Activated T-helper 17 cell treated with anti-CD3 and anti-CD28 coated beads, Interleukin-2, amount 50 U/mL, for 72 hours (primary cell): ENCODE measurements around the gene ABHD17A. TPM values are rescaled to one million over a fixed set of nuclear protein-coding genes. Genes with fewer than 3 reads are reported as not detected.

Experiments
- ATAC-seq: fragments of 150-1000 bp; cut with Tn5 transposase; replicated peaks from 2 replicates; pipeline ENCODE4 v1.10.0; 2021; ENCODE audit warnings: mild to moderate bottlenecking, moderate library complexity
- H3K27ac Mint-ChIP-seq: one replicate; pipeline ENCODE4 v1.8.0; 2022; ENCODE audit warnings: mixed read lengths
- H3K27me3 Mint-ChIP-seq: one replicate; pipeline ENCODE4 v1.8.0; 2022; ENCODE audit warnings: mixed read lengths
- H3K36me3 Mint-ChIP-seq: one replicate; pipeline ENCODE4 v1.8.0; 2022; ENCODE audit warnings: low read depth, mild to moderate bottlenecking, mixed read lengths
- H3K4me1 Mint-ChIP-seq: one replicate; pipeline ENCODE4 v1.8.0; 2022; ENCODE audit warnings: mixed read lengths
- H3K4me3 Mint-ChIP-seq: one replicate; pipeline ENCODE4 v1.8.0; 2022; ENCODE audit warnings: mild to moderate bottlenecking, mixed read lengths
- H3K9me3 Mint-ChIP-seq: one replicate; pipeline ENCODE4 v1.8.0; 2022; ENCODE audit warnings: mixed read lengths
- total RNA-seq, 2 donors: library from RNA; stranded (reverse); gene quantifications; one replicate each; pipeline ENCODE4 v1.2.3, GENCODE V29; 2022

The ABHD17A gene
- total RNA-seq, 2 donors from 2014 or later: 84.4 to 109 TPM

- Mint-ChIP-seq H3K4me3 (no peak overlapping the region), H3K4me1 (peaks cover 10% of the 10 kb centered on the region), H3K9me3 (no peaks in the 10 kb centered on the region), H3K27ac (peak overlapping the region; percentile 50), H3K27me3 (no peaks in the 10 kb centered on the region), H3K36me3 (peaks cover 26% of the 10 kb centered on the region)
- no peak for ATAC-seq
Observed at GRCh38 chr19:1841209-1841924, 43.9 kb downstream of the ABHD17A start.

DNA sequence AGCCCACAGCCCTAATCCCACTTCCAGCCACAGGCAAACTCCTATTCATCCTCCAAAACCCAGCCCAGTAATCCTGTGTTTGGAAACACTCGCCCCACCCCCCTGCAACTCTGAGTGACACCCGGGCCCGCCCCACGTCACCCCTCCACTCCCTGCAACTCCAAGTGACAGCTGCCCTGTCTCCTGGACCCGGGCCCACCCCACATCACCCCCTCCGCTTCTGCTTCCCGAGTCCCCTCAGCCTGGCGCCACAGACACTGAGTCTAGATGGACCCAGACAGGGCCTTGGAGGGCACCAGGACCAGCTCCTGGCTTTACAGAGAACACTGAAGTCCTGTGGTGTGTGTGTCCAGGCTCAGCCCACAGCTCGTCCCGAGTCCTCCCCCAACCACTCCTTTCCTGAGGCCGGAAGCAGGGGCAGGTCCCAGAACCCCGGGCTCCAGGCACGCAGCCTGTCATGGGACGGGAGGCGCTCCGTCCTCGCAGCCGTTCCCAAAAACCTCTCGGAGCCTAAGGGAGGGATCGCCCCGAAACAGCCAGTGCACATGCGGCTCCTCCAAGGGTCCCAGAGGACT lies 44.7 kb downstream of the ABHD17A start:
- peak overlapping the region; percentile 50 for H3K27ac Mint-ChIP-seq
- ATAC-seq: no peak
- peaks cover 4% of the 10 kb centered on the region for H3K4me1 Mint-ChIP-seq
- peaks cover 19% of the 10 kb centered on the region for H3K36me3 Mint-ChIP-seq
- no peak overlapping the region for H3K4me3 Mint-ChIP-seq
- H3K27me3 Mint-ChIP-seq: no peaks in the 10 kb centered on the region
- H3K9me3 Mint-ChIP-seq: no peaks in the 10 kb centered on the region

- Mint-ChIP-seq H3K4me3 (no peak overlapping the region), H3K4me1 (peaks cover 3% of the 10 kb centered on the region), H3K9me3 (no peaks in the 10 kb centered on the region), H3K27me3 (no peaks in the 10 kb centered on the region), H3K27ac (peak overlapping the region; percentile 61), H3K36me3 (peaks cover 19% of the 10 kb centered on the region)
- no peak for ATAC-seq
Observed at GRCh38 chr19:1839658-1840540, 45.4 kb downstream of the ABHD17A start.

DNA sequence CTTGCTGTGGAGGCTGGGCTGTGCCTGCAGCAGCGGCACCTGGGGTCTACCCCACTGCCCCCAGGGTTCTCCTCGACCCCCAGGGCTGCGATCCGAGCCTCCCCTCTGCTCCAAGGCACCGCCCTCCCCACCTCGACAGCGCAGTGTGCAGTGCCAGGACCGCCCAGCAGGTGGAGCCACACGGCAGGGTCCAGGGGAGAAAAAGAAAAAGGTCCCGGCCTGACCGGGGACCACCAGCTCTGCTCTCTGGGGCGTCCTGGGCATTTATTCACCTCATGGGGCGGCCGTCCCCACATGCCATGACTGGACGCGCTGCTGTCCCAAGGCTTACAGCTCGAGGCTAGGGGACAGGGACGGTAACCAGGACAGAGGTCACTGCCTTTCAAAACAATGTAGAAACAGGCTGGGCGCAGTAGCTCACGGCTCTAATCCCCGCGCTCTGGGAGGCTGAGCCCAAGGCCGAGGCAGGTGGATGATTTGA lies 47.6 kb downstream of the ABHD17A start:
- H3K27ac Mint-ChIP-seq: no peak overlapping the region
- H3K4me3 Mint-ChIP-seq: no peak overlapping the region
- H3K9me3 Mint-ChIP-seq: no peaks in the 10 kb centered on the region
- H3K27me3 Mint-ChIP-seq: no peaks in the 10 kb centered on the region
- peaks cover 18% of the 10 kb centered on the region for H3K36me3 Mint-ChIP-seq
- H3K4me1 Mint-ChIP-seq: no peaks in the 10 kb centered on the region
- ATAC-seq: peak; percentile 69

DNA sequence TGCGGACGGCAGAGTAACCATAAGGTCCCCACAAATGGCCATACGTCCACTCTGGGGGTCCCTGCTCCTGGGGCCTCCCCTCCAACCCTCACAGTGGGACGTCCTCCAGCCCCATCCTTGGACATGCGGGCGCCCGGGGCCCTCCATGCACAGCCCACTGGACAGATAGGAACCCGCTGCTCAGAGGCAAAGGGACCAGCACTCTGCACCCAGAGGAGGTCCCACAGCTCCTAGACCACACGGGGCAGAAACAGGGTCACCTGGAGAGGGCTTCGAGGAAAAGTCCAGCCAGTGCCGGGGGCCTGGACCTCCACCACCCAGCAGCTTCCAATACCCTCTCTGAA lies 48.1 kb downstream of the ABHD17A start:
- Mint-ChIP-seq H3K27me3 (no peaks in the 10 kb centered on the region), H3K4me1 (no peaks in the 10 kb centered on the region), H3K27ac (no peak overlapping the region), H3K36me3 (peaks cover 18% of the 10 kb centered on the region), H3K9me3 (no peaks in the 10 kb centered on the region), H3K4me3 (no peak overlapping the region)
- ATAC-seq: no peak

GRCh38 chr19:1836458-1837221 lies 48.7 kb downstream of the ABHD17A start:
- H3K27ac Mint-ChIP-seq: peak overlapping the region; percentile 72

GRCh38 chr19:1833540-1833939 lies 51.8 kb downstream of the ABHD17A start:
- peak overlapping the region; percentile 46 for H3K27ac Mint-ChIP-seq
- no peak for ATAC-seq
- no peaks in the 10 kb centered on the region for H3K4me1 Mint-ChIP-seq
- no peaks in the 10 kb centered on the region for H3K27me3 Mint-ChIP-seq
- H3K9me3 Mint-ChIP-seq: no peaks in the 10 kb centered on the region
- peaks cover 24% of the 10 kb centered on the region for H3K36me3 Mint-ChIP-seq
- H3K4me3 Mint-ChIP-seq: no peak overlapping the region

More at GRCh38 chr19:1836458-1837221, 48.7 kb downstream of the ABHD17A start:
- H3K4me3 Mint-ChIP-seq: no peak overlapping the region
- H3K9me3 Mint-ChIP-seq: no peaks in the 10 kb centered on the region
- peaks cover 18% of the 10 kb centered on the region for H3K36me3 Mint-ChIP-seq
- no peak for ATAC-seq
- no peaks in the 10 kb centered on the region for H3K4me1 Mint-ChIP-seq
- H3K27me3 Mint-ChIP-seq: no peaks in the 10 kb centered on the region

- no peak overlapping the region for H3K4me3 Mint-ChIP-seq
- no peaks in the 10 kb centered on the region for H3K27me3 Mint-ChIP-seq
- no peaks in the 10 kb centered on the region for H3K9me3 Mint-ChIP-seq
- ATAC-seq: no peak
- H3K4me1 Mint-ChIP-seq: no peaks in the 10 kb centered on the region
- no peak overlapping the region for H3K27ac Mint-ChIP-seq
- H3K36me3 Mint-ChIP-seq: peaks cover 18% of the 10 kb centered on the region
Observed at GRCh38 chr19:1832046-1832663, 53.1 kb downstream of the ABHD17A start.

DNA sequence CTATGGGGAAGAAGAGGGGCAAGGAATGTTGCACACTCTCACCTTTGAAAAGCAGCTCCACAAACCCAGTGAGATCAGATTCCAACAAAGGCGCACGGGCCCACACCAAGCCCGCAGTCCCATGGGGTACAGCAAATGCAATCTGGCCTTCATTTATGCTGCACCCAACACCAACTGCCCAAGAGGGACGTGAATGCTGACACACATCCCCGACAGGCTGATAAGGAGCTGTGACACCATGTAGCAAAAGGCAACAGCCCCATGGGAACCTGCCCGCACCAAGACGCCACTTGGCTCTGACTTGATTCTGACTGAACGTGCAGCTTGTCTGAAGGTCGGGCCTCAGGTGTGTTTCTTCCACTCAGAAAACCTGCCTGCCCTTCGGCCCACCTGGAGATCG lies 54.3 kb downstream of the ABHD17A start:
- no peaks in the 10 kb centered on the region for H3K9me3 Mint-ChIP-seq
- H3K36me3 Mint-ChIP-seq: peaks cover 24% of the 10 kb centered on the region
- no peaks in the 10 kb centered on the region for H3K4me1 Mint-ChIP-seq
- no peak overlapping the region for H3K4me3 Mint-ChIP-seq
- no peak overlapping the region for H3K27ac Mint-ChIP-seq
- H3K27me3 Mint-ChIP-seq: no peaks in the 10 kb centered on the region
- no peak for ATAC-seq

- Mint-ChIP-seq H3K27me3 (no peaks in the 10 kb centered on the region), H3K4me3 (no peak overlapping the region), H3K36me3 (peaks cover 28% of the 10 kb centered on the region), H3K4me1 (no peaks in the 10 kb centered on the region), H3K9me3 (no peaks in the 10 kb centered on the region), H3K27ac (no peak overlapping the region)
- no peak for ATAC-seq
Observed at GRCh38 chr19:1830568-1830967, 54.7 kb downstream of the ABHD17A start.

- Mint-ChIP-seq H3K36me3 (peaks cover 34% of the 10 kb centered on the region), H3K4me1 (no peaks in the 10 kb centered on the region), H3K27me3 (no peaks in the 10 kb centered on the region), H3K9me3 (no peaks in the 10 kb centered on the region), H3K4me3 (no peak overlapping the region), H3K27ac (no peak overlapping the region)
- ATAC-seq: no peak
Observed at GRCh38 chr19:1829958-1830357, 55.3 kb downstream of the ABHD17A start.

DNA sequence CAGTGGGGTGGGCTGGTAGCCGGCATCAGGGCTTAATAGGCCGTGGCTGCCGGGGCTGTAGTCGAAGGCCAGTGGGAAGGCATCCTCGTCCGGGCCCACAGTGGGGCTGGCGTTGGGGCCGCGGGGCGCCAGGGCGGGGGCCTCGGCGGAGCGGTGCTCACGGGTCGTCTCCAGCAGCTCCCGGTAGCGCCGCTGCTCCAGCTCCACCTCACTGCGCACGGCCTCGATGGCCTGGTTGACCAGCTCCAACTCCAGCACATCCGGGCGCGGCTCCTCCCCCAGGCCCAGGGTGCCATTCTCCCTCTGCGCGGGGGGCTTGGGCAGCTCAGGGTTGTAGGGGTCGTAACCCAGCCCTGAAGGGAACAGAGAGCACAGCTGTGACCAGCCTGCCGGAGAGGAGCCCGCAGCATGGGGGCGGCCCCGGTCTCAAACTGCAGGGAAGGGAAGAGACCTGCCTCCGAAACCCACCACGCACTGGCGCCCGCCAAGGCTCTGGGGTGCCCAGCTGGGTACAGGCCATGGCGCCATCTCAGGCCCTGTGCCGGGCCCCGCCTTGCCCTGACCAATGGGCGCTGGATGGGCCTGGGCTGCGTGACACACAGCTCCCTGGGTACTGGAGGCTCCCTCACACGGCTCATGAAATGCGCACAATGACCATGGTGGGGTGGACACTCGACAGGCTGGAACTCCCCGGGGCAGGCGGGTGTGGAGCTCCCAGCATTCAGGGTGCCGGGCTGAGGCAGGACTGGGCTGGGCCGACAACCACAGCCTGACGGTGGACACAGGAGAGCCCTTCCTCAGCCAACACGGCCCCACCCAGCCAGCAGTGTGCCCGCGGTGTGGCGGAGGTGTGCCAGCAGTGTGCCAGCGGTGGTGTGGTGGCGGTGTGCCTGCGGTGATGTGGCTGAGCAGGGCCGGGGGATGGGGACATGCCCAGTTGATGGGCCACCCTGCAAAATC lies 56.7 kb downstream of the ABHD17A start:
- no peak for ATAC-seq
- no peaks in the 10 kb centered on the region for H3K27me3 Mint-ChIP-seq
- no peak overlapping the region for H3K4me3 Mint-ChIP-seq
- no peaks in the 10 kb centered on the region for H3K4me1 Mint-ChIP-seq
- H3K36me3 Mint-ChIP-seq: peaks cover 45% of the 10 kb centered on the region
- H3K9me3 Mint-ChIP-seq: no peaks in the 10 kb centered on the region
- no peak overlapping the region for H3K27ac Mint-ChIP-seq
